GM18873 (cell line): ENCODE results near the gene CAMTA1.

Experiments
- ATAC-seq: cut with Tn5 transposase; IDR thresholded peaks from one replicate; pipeline ENCODE4 v1.9.1; 2021; ENCODE audit warnings: mild to moderate bottlenecking, moderate library complexity, moderate number of reproducible peaks; ENCODE audit not compliant: unreplicated experiment, low FRiP score

CAMTA1 gene

GRCh38 chr1:7426780-7427604 lies 641.7 kb downstream of the CAMTA1 start:
- no peak for ATAC-seq

- no peak for ATAC-seq
These were observed 642.5 kb downstream of the CAMTA1 start for GRCh38 chr1:7427605-7428300.

DNA sequence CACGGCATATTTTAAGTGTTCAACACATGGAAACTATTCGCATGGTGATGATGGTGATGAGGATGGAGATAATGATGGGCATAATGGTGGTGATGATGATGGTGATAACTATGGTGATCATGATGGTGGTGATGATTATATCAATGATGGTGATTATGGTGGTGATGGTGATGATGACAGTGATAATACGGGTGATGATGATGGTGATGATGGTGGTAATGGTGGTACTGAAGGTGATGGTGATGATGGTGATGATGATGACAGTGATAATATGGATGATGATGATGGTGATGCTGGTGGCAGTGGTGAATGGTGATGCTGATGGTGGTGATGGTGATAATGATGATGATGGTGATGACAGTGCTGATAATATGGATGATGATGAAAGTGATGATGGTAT lies 644.0 kb downstream of the CAMTA1 start:
- ATAC-seq, result no peak

DNA sequence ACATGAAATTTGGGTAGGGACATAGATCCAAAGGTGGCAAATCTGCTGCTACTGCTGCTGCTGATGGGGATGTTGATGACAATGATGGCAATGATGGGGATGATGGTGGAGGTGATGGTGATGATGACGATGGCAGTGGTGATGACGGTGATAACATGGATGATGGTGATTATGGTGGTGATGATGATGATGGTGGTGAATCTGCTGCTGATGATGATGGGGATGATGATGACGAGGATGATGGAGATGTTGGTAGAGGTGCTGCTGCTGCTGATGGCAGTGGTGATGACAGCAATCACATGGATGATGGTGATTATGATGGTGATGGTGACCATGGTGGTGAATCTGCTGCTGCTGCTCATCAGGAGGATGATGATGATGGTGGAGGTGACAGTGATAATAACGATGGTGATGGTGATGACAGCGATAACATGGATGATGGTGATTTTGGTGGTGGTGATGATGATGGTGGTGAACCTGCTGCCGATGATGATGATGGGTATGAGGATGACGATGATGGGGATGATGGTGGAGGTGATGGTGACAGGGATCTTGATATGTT lies 644.9 kb downstream of the CAMTA1 start:
- ATAC-seq, result no peak

- no peak for ATAC-seq
These were observed 645.4 kb downstream of the CAMTA1 start for GRCh38 chr1:7430691-7431090.

DNA sequence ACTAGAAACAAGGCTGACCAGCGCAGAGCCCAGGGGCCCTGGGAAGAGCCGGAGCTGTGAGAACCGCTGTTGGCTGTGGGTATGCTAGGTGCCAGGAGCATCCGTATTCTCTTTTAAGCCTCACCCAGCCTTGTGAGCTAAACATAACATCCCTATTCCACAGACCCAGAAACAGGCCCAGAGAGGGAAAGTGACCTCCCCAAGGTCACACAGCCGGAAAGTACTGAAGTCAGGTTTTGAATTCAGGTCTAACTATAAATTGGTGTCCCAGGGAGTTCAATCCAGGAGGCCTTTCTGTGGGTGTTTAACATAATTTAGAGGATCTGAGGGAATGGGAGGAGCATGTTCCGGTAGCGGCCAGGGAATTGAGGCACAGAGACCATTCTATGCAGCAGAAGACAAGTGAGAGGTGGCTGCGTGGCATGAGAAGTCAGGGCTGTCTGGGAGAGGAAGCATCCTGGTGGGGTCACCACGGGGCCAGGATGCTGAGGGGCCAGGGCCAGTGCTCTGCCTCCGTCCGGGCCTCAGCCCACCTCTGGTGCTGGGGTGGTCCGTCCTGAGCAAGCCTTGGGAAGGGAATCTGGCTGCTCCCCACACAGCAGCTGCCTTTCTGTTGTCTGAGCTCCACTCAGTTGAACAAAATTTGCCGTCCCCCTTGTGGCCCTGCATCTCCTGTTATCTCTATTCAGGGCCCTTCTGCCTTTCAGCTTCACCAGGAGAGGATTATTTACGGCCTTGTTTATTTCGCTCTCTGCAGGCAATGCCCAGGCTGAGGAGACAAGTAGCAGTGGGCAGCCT lies 647.0 kb downstream of the CAMTA1 start:
- no peak for ATAC-seq

GRCh38 chr1:7432900-7433380 lies 647.7 kb downstream of the CAMTA1 start:
- ATAC-seq, result no peak

DNA sequence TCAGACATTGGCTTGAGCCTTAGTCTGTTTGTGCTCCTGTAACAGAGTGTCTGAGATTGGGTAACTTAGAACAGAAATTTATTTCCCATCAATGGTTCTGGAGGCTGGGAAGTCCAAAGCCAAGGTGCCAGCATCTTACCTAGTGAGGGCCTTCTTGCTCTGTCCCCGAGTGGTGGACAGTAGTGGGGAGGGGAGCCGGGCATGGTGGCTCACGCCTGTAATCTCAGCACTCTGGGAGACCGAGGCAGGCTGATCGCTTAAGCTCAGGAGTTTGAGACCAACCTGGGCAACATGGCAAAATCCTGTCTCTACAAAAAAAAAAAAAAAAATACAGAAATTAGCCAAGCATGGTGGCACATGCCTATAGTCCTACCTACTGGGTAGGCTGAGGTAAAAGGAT lies 649.3 kb downstream of the CAMTA1 start:
- no peak for ATAC-seq

DNA sequence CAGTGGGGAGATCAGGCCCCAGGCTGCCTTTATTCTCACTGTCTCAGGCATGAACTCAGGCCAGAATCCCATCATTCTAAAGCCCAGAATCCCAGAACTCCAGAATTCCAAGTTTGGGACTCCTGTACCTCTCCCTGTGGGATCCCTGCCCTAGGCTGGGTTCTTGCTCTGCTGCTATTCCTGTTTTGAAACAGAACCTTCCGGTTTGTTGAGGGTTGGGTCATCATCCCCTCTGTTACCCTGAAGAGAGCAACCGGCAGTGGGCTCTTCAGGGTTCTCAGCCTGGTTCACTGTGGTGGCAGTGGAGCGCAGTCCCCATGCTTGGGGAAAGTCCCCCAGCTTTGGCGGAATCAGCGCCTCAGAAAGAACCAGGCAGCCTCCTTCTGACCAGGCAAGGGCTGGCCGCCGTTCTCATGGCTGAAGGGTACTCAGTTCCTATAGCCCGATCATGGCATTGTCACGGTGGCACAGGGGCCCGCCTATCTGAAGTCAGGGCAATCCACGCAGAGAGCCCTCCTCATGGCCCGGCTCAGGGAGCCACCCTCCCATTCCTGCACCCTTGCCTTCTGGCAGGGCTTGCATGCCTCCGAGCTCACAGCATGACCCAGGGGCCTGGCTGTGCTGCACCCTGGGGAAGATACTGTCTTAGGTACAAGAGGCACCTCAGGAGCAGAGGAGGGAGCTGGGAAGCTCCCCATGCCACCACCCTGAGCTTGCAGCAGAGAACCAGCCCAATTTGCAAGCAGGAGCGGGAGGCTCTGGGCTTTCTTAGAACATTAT lies 650.2 kb downstream of the CAMTA1 start:
- no peak for ATAC-seq

GRCh38 chr1:7436056-7437005 lies 651.1 kb downstream of the CAMTA1 start:
- ATAC-seq, result no peak

DNA sequence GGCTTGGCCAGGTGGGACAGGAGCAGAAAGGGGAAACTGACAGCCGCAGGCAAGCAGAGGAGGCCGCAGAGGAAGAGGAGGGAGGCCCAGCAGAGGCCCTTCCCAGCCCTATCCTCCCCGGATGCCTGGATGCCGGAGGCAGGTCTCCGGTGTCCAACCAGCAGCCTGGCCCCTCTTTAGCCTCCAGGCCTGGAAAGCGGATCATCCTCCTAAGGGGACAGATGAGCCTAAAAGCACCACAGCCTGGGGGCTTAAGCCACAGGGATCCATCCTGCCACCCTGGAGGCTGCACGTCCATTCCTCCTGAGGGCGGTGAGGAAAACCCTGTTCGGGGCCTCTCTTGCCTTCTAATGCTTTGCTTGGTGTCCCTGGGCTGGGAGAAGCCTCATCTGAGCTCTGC lies 651.8 kb downstream of the CAMTA1 start:
- no peak for ATAC-seq

GRCh38 chr1:7437608-7438395 lies 652.5 kb downstream of the CAMTA1 start:
- ATAC-seq, result no peak

GRCh38 chr1:7438396-7438785 lies 653.1 kb downstream of the CAMTA1 start:
- no peak for ATAC-seq

GRCh38 chr1:7438921-7439655 lies 653.8 kb downstream of the CAMTA1 start:
- ATAC-seq, result no peak

GRCh38 chr1:7440154-7440553 lies 654.9 kb downstream of the CAMTA1 start:
- ATAC-seq, result no peak

DNA sequence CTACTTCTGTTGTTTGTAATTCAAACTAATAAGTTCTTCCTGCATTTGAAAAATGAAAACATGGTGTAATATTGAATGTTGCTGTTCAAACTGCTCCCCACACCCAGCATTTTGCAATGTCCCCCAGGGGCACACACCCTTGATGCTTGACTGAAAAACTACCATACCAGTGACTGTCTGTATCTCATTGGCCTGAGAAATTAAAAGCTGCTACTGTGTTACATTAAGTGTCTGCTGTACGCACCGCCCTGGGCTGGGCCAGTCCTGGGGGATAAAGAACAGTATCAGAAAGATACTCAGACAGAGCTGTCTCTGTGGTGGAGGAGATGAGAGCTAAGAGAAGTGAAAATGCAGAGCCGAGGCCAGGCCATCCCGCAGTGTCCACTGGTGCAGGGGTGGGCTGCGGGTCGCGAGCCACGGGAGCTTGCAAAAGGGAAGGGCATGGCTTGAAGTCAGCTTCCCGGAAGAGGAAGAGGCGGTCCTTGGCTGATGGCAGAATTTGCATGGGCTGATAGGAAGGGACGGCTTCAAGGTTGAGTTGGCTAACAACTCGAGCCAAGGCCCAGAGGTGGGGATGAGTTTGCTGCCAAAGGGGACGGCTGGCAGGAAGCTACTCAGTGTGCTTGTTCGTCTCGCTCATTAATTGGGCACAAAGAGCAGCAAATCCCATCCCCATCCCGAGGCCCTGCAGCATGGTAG lies 656.0 kb downstream of the CAMTA1 start:
- no peak for ATAC-seq

DNA sequence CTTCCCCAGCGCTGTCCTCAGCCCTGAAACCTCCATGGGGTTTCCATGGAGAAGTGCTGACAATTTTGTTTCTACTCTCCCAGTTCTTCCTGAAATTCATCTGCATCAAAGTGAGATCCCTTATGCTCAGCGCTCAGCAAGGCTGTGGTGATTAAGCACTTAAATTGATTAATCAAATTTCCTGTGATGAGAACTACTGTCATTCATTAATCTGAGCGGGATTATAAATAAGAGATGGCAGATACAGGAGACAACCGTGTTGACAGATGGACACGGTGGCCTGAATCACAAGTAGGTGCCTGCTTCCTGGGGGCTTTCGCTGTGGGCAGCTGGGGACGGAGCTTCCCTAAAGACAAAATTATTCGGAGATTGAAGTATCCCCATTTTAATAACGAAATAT lies 656.8 kb downstream of the CAMTA1 start:
- no peak for ATAC-seq
